Measurements from ENCODE around the gene TIGD2. TPM values are rescaled to one million over a fixed set of nuclear protein-coding genes. Genes with fewer than 3 reads are reported as not detected.

TIGD2 gene
- total RNA-seq (2014; rRNA removed; shearing (Covaris generic); ENCODE audit: low replicate concordance) = 2.8 and 5.8 TPM in 2 replicates

DNA sequence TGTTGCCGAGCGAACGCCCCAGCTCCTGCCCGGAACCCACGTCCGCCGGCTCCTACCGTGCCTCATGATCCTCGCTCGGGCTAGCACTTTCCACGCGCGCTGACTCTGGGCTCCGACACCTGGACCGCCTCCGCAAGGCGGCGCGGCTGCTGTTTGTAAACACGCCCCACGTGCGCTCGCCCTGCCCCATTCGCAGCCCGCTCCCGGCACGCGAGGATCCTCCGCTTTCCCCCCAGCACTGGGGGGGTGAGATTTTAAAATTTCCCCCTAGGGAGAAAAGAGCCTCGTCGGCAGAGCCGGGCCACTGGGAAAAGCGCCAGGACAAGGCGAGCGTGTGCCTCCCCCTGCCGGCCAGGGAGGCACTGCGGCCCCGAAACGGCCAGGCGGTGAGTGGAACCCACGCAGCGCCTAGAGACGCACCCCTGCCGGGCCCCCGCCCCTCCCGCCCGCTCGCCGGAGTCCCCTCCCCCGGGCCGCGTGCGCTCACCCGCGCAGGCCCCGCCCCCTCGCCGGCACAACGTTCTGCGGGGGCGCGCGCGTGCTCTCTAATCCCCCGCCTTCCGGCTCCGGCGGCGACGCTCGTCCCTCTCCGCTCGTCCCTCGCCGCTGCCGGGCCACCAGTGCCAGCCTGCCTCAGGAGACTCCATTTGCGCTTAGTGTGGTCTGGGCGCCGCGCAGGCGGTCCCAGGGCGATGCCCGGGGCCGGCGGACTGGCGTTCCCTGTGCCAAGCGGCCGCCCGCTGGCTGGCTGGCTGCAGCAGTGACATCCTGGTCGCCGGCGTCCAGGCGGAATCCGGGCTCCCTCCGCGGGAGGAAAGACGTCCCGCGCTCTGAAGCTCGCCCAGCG lies at the start of gene TIGD2:
TSS of gene TIGD2 (plus strand) at position 548 of the 847 bp plus-strand sequence. CDS start 1,442 bp downstream, outside the sequence.
- Histone ChIP-seq H3K4me3 (peak within 1 kb of the TSS; percentile 77), H3K36me3 (no peaks in the 10 kb centered on the region), H3K27me3 (peaks cover 7% of the 10 kb centered on the region), H3K9me3 (no peaks in the 10 kb centered on the region)
- DNase-seq = peak; percentile 78

DNA sequence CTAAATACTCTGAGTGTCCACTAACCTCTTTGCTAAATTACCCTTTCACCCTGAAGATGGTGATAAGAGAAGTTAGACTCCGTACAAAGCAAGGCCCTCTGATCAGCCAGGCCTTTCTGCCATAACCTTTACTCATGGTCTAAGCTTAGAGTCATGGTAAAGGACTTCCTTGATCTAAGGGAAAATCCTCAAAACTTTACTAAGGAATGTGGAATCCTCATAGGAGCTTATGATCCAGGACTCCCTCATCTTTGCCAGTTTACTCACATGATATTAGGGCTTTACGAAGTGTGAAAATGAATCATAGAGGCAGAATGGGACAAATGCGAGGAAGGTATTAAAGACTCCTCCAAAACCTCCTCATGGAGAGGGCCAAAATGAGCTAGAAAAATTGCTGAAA lies 46.5 kb upstream of the TIGD2 start:
- DNase-seq = no peak
- H3K36me3 ChIP-seq = no peaks in the 10 kb centered on the region
- no peak overlapping the region for H3K4me3 ChIP-seq
- H3K27me3 ChIP-seq = no peaks in the 10 kb centered on the region
- H3K9me3 ChIP-seq = no peaks in the 10 kb centered on the region

DNA sequence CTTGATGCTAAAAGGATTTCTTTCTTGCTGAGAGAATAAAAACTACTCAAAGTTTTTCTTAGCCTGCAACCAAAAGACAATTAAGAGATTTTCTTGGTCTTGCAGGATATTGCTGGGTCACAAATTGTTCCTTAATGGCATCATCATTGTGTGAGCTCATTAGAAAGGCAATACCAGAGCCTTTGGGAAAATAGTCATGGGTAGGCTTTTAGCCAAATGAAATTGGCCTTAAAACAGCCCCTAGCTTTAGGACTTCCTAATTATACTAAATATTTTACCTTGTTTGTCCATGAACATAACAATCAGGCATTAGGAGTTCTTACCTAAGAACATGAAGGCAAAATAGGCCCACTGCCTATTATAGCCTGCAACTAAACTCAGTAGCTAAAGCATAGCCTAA lies 43.9 kb upstream of the TIGD2 start:
- Histone ChIP-seq H3K9me3 (no peaks in the 10 kb centered on the region), H3K27me3 (no peaks in the 10 kb centered on the region), H3K4me3 (no peak overlapping the region), H3K36me3 (no peaks in the 10 kb centered on the region)
- no peak for DNase-seq

DNA sequence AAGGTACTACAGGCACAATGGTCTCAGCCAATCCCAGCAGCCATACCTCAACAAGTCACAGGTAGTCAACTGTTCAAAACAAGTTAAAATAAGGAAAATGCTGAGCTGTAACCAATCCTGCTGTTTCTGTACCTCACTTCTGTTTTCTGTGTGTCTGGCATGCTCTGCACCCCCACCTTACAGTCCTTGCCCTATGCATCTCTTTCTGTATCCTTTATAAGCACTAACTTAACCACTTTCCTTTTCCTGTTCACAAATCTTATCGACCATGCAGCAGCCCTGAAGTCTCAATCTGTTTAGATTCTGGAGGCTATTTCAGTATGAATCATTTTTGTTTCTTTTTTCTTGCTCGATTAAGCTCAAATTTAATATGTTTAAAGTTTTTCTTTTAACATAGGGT lies 41.9 kb upstream of the TIGD2 start:
- Histone ChIP-seq H3K36me3 (no peaks in the 10 kb centered on the region), H3K9me3 (no peaks in the 10 kb centered on the region), H3K27me3 (no peaks in the 10 kb centered on the region), H3K4me3 (no peak overlapping the region)
- DNase-seq = no peak

- no peak for DNase-seq
- no peak overlapping the region for H3K4me3 ChIP-seq
- no peaks in the 10 kb centered on the region for H3K27me3 ChIP-seq
- H3K9me3 ChIP-seq = no peaks in the 10 kb centered on the region
- no peaks in the 10 kb centered on the region for H3K36me3 ChIP-seq
Measured at GRCh38 chr4:89070041-89070440, 41.3 kb upstream of the TIGD2 start.

GRCh38 chr4:89071311-89071710 lies 40.0 kb upstream of the TIGD2 start:
- no peak overlapping the region for H3K4me3 ChIP-seq
- no peaks in the 10 kb centered on the region for H3K27me3 ChIP-seq
- H3K9me3 ChIP-seq = no peaks in the 10 kb centered on the region
- DNase-seq = no peak
- no peaks in the 10 kb centered on the region for H3K36me3 ChIP-seq

DNA sequence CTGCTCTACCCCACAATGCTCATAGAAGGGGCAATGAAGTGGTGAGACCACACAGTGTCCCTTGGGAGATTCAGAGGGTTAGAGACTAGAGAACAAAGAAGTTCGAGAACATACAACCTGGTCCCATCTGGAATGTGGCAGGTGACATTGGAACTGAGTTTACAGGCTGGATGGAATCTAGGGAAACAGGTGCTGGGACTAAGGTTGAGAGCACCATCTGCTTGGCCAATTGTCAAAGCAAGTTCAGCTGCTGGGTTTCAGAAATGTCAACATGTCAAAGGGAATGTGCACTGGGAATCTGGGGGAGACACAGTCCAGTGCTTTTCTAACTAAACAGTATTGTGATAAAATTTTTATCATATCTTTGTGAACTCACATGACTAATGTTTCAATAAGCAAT lies 38.4 kb upstream of the TIGD2 start:
- Histone ChIP-seq H3K36me3 (no peaks in the 10 kb centered on the region), H3K9me3 (no peaks in the 10 kb centered on the region), H3K4me3 (no peak overlapping the region), H3K27me3 (no peaks in the 10 kb centered on the region)
- DNase-seq = no peak

GRCh38 chr4:89077761-89078160 lies 33.6 kb upstream of the TIGD2 start:
- Histone ChIP-seq H3K9me3 (no peaks in the 10 kb centered on the region), H3K4me3 (no peak overlapping the region), H3K36me3 (no peaks in the 10 kb centered on the region), H3K27me3 (no peaks in the 10 kb centered on the region)
- DNase-seq = no peak

DNA sequence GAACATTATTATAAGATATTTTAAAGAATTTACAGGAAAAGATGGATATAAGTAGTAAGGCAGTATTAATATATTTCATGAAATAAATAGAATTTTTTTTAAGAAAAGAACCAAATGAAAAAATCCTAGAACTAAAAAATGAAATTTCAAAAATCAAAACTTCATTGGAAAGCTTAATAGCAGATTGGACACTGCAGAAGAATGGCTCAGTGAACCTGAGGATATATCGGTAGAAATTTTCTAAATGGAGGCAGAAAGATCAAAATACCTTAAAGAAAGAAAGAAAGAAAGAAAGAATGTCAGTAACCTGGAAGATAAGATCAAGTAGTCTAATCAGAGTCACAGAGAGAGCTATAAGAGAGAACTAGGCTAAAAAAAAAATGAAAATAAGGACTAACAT lies 33.0 kb upstream of the TIGD2 start:
- H3K27me3 ChIP-seq = no peaks in the 10 kb centered on the region
- no peak for DNase-seq
- H3K9me3 ChIP-seq = no peaks in the 10 kb centered on the region
- H3K36me3 ChIP-seq = no peaks in the 10 kb centered on the region
- no peak overlapping the region for H3K4me3 ChIP-seq

GRCh38 chr4:89099034-89099433 lies 12.3 kb upstream of the TIGD2 start:
- H3K36me3 ChIP-seq = no peaks in the 10 kb centered on the region
- no peaks in the 10 kb centered on the region for H3K9me3 ChIP-seq
- no peak overlapping the region for H3K4me3 ChIP-seq
- DNase-seq = no peak
- H3K27me3 ChIP-seq = no peaks in the 10 kb centered on the region

DNA sequence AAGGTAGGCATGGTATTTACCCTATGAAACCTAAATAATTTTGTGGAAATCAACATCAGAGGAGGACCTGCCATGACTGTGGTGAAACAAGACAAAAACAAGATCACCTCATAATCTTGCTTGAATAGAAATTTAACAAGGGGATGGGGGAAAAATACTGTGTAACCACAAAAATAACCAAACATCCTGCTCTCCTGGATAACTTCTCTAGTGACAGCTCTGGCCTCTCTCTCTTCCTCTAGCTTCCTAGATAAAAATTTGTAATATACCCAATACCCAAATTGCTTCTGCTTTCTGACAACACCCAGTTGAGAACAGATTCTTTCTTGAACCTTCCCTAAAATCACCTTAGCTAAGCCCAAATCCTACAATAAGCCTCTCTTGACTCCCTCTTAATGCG lies 11.9 kb upstream of the TIGD2 start:
- H3K36me3 ChIP-seq = no peaks in the 10 kb centered on the region
- no peak for DNase-seq
- no peaks in the 10 kb centered on the region for H3K27me3 ChIP-seq
- no peaks in the 10 kb centered on the region for H3K9me3 ChIP-seq
- H3K4me3 ChIP-seq = no peak overlapping the region

- H3K9me3 ChIP-seq = no peaks in the 10 kb centered on the region
- no peak for DNase-seq
- no peaks in the 10 kb centered on the region for H3K36me3 ChIP-seq
- H3K4me3 ChIP-seq = no peak overlapping the region
- no peaks in the 10 kb centered on the region for H3K27me3 ChIP-seq
Measured at GRCh38 chr4:89100853-89101252, 10.5 kb upstream of the TIGD2 start.

DNA sequence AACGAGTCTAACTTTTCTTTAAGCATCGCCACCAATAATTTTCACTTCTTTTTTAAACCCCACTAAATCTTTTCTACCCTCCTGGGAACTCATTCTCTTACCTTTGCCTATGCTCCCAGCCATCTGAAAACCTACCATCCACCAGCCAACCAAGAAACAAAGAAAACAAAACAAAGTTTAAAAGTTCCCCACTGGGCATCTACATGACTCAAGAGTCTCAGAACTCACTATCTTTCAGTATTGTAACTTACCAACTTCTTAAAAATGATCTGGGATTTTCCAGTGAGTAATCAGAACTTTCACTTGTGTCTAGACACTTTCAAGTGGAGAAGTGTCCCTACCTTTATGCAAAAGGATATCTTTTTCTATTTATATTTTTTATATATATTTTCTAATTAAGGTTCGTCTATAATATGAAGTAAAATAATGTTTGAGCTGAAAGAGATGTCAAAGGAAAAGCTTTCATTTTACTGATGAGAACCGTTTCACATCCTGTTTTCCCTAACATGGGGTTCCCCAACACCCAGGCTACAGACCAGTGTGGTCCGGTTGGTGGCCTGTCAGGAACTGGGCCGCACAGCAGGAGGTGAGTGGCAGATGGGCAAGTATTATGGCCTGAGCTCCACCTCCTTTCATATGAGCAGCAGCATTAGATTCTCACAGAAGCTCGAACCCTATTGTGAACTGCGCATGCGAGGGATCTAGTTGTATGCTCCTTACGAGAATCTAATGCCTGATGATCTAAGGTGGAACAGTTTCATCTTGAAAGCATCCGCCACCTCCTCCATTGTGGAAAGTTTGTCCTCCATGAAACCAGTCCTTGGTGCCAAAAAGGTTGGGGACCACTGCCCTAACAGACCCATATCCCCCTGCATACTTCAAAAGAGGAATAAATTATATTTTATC lies 9.8 kb upstream of the TIGD2 start:
- Histone ChIP-seq H3K27me3 (no peaks in the 10 kb centered on the region), H3K9me3 (no peaks in the 10 kb centered on the region), H3K4me3 (no peak overlapping the region), H3K36me3 (no peaks in the 10 kb centered on the region)
- DNase-seq = no peak

GRCh38 chr4:89105726-89106125 lies 5.6 kb upstream of the TIGD2 start:
- no peaks in the 10 kb centered on the region for H3K36me3 ChIP-seq
- no peaks in the 10 kb centered on the region for H3K9me3 ChIP-seq
- DNase-seq = no peak
- peaks cover 7% of the 10 kb centered on the region for H3K27me3 ChIP-seq
- no peak overlapping the region for H3K4me3 ChIP-seq

DNA sequence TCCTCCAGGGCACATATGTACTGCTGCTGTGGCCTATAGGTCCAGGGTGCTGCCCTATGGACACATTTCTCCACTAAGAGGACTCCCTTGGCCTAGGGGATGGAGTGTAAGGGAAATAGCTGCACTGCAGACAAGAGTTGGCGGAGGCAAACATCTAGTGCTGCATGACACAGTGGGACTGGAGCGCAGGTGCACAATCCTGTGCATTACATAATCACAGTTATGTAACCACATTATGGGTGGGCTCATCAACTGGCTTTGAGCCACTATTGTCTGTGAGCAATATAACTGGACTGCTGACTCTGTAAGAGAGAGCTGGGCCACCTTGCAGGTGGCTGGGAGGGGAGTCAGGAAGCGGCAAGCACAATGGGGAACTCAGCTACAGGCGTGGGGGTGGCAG lies 3.2 kb upstream of the TIGD2 start:
- H3K36me3 ChIP-seq = no peaks in the 10 kb centered on the region
- H3K4me3 ChIP-seq = no peak overlapping the region
- no peak for DNase-seq
- H3K9me3 ChIP-seq = no peaks in the 10 kb centered on the region
- peaks cover 7% of the 10 kb centered on the region for H3K27me3 ChIP-seq

- Histone ChIP-seq H3K27me3 (peaks cover 7% of the 10 kb centered on the region), H3K4me3 (peak overlapping the region; percentile 77; the same call in 1 of the 2 replicates), H3K36me3 (no peaks in the 10 kb centered on the region), H3K9me3 (no peaks in the 10 kb centered on the region)
- DNase-seq = no peak
Measured at GRCh38 chr4:89109841-89110540, 1.3 kb upstream of the TIGD2 start.

DNA sequence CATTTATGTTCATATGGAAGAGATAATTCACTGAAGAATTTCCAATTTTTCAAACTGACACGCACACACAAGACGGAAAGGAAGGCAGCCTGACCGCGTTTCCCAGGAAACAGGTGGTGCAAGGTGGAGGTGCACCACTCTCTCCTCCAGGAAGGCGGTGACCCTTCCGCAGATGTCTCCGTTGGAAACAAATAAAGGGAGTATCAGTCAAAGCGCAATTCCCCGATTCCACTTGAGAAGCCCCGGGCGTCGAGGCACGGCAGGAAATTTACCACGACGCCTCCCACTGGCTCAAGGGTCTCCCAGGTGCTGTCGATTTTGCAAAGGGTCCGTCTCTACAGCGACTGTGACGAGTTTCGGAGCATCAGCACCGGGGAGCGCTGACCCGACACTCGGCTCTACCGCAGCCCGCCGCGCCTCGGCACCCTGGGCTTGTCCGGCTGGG lies 770 bp upstream of the TIGD2 start:
- H3K4me3 ChIP-seq = peak overlapping the region; percentile 77
- no peaks in the 10 kb centered on the region for H3K36me3 ChIP-seq
- DNase-seq = no peak
- no peaks in the 10 kb centered on the region for H3K9me3 ChIP-seq
- H3K27me3 ChIP-seq = peaks cover 7% of the 10 kb centered on the region
